Smooth muscle cell (in vitro differentiated cells): ENCODE measurements around the gene CAPN13. TPM values are rescaled to one million over a fixed set of nuclear protein-coding genes. Genes with fewer than 3 reads are reported as not detected.

ENCODE experiments used
- DNase-seq: peaks from one replicate; lab custom pipeline; 2025; ENCODE audit not compliant: unreplicated experiment; lab: John Stamatoyannopoulos, UW
- H2AFZ ChIP-seq: fragments of 200-600 bp; sonication (generic); 2 replicates; pipeline ENCODE4 v1.6.0; 2016; ENCODE audit warnings: antibody characterized with exemption, low read depth, mild to moderate bottlenecking
- H3F3A ChIP-seq: fragments of 200-600 bp; sonication (generic); 2 replicates; pipeline ENCODE4 v1.6.0; 2017; ENCODE audit warnings: antibody characterized with exemption, low read depth
- H3K27ac ChIP-seq: fragments of 200-600 bp; sonication (generic); 2 replicates; pipeline ENCODE4 v1.5.1; 2016; ENCODE audit warnings: low read depth, mild to moderate bottlenecking
- H3K27me3 ChIP-seq: fragments of 200-600 bp; sonication (generic); 2 replicates; pipeline ENCODE4 v1.6.1; 2016; ENCODE audit warnings: low read depth, mild to moderate bottlenecking
- H3K36me3 ChIP-seq: fragments of 200-600 bp; sonication (generic); 2 replicates; pipeline ENCODE4 v1.5.1; 2016; ENCODE audit warnings: low read depth
- H3K4me1 ChIP-seq: fragments of 200-600 bp; sonication (generic); 2 replicates; pipeline ENCODE4 v1.5.1; 2016; ENCODE audit warnings: low read depth
- H3K4me2 ChIP-seq: fragments of 200-600 bp; sonication (generic); 2 replicates; pipeline ENCODE4 v1.6.0; 2016; ENCODE audit warnings: mild to moderate bottlenecking
- H3K4me3 ChIP-seq: fragments of 200-600 bp; sonication (generic); 2 replicates; pipeline ENCODE4 v1.5.1; 2016; ENCODE audit warnings: mild to moderate bottlenecking
- H3K79me2 ChIP-seq: fragments of 200-600 bp; sonication (generic); 2 replicates; pipeline ENCODE4 v1.6.0; 2016; ENCODE audit warnings: low read depth, mild to moderate bottlenecking
- H3K9ac ChIP-seq: fragments of 200-600 bp; sonication (generic); 2 replicates; pipeline ENCODE4 v1.6.0; 2016; ENCODE audit warnings: low read depth
- H3K9me3 ChIP-seq: fragments of 200-600 bp; sonication (generic); replicated peaks from 2 replicates; pipeline ENCODE4 v1.5.1; 2016; ENCODE audit warnings: low read depth
- H4K20me1 ChIP-seq: fragments of 200-600 bp; sonication (generic); 2 replicates; pipeline ENCODE4 v1.6.0; 2016; ENCODE audit warnings: low read depth
- WGBS: methylation state at CpG from one replicate; pipeline ENCODE4 v1.1.7; 2016; ENCODE audit warnings: low lambda C conversion rate; 5-methylcytosine and 5-hydroxymethylcytosine counted together
- polyA plus RNA-seq: library from polyadenylated mRNA; unstranded; fragments of >200 nt; fragmentation: Nextera tagmentation; extraction: Ambion mirVana; gene quantifications from 2 replicates; pipeline ENCODE4 v1.2.1, GENCODE V29; 2016
- total RNA-seq: library from RNA; depleted of rRNA; stranded (reverse); fragments of >200 nt; gene quantifications from 2 replicates; pipeline ENCODE4 v1.2.3, GENCODE V29; 2014
- TF ChIP-seq, protein P1 (sequence below): fragments of 200-600 bp; sonication (generic); IDR thresholded peaks from 2 replicates; pipeline ENCODE4 v1.5.1; 2017; ENCODE audit warnings: borderline replicate concordance, mild to moderate bottlenecking, antibody characterized with exemption; ENCODE audit not compliant: insufficient read depth, poor library complexity, severe bottlenecking

CAPN13 gene
- total and polyA plus RNA-seq, 2 experiments from 2014 or later, result 0.04 to 0.40 TPM

DNA sequence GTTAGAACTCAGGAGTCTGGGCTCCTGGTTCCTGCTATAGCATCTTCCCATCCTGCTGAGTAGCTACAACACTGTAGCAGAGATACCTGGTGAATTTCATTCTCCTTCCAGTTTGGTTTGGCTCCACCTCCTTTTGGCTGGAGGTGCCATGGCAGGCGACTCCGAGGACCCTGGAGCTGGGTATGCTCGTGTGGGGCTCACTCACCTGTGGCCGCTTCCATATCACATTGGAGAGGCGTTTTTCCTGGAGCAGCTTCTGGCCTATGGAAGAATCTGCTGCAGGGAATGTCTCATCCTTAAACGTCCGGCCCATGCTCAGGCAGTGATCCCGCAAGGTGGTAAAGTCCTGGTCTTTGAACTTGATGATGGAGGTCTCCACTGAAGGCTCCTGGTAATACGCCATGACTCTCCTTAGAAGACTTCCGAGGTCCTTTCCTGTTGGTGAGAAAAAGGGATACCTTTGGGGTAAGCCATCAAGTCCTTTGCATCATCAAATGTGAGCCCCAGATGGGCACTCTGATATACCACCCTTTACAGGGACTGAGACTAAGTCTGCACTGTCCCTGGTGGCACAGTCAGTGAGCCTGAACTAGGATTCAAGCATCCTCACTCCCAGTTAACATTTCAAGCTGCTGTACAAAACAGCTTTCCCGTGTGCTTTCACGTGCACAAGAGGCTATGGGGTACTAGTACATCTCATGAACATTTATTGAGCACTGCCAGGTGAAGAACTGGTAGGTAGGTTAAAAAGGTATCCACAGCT is 20.1 kb downstream of the CAPN13 start:
- H4K20me1 ChIP-seq, result no peaks in the 10 kb centered on the region
- WGBS, result 84% methylated on average over 12 of the region's 12 CpGs
- no peak for DNase-seq
- TF ChIP-seq, protein P1, sequence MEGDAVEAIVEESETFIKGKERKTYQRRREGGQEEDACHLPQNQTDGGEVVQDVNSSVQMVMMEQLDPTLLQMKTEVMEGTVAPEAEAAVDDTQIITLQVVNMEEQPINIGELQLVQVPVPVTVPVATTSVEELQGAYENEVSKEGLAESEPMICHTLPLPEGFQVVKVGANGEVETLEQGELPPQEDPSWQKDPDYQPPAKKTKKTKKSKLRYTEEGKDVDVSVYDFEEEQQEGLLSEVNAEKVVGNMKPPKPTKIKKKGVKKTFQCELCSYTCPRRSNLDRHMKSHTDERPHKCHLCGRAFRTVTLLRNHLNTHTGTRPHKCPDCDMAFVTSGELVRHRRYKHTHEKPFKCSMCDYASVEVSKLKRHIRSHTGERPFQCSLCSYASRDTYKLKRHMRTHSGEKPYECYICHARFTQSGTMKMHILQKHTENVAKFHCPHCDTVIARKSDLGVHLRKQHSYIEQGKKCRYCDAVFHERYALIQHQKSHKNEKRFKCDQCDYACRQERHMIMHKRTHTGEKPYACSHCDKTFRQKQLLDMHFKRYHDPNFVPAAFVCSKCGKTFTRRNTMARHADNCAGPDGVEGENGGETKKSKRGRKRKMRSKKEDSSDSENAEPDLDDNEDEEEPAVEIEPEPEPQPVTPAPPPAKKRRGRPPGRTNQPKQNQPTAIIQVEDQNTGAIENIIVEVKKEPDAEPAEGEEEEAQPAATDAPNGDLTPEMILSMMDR, result no peak
- no peak overlapping the region for H3K27ac ChIP-seq
- H3K36me3 ChIP-seq, result no peaks in the 10 kb centered on the region
- no peaks in the 10 kb centered on the region for H3K79me2 ChIP-seq
- peaks cover 7% of the 10 kb centered on the region for H3K27me3 ChIP-seq
- no peaks in the 10 kb centered on the region for H3K9me3 ChIP-seq
- no peak overlapping the region for H3K4me3 ChIP-seq
- H3F3A ChIP-seq, result no peaks in the 10 kb centered on the region
- no peak overlapping the region for H3K4me2 ChIP-seq
- no peaks in the 10 kb centered on the region for H3K4me1 ChIP-seq
- no peak overlapping the region for H3K9ac ChIP-seq
- H2AFZ ChIP-seq, result no peak overlapping the region

DNA sequence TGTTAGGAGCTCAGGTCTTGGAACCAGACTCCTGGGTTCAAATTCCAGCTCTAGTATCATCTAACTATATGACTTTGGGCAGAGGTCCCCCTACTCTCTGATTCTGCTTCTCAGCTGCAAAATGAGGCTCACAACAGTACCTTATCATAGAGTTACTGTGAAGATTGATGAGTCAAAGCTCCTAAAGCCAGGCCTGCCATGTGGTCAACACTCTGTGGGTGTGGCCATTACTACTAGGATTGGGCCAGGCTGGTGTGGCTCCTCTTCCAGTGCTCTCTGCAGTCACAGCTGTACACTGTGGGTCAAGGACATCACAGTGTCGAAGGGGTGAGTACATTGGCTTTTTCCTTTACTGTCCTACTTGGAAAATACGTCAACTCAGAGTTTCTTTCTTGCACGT is 22.6 kb downstream of the CAPN13 start:
- 95% methylated on average over 3 of the region's 3 CpGs for WGBS
- no peaks in the 10 kb centered on the region for H3K4me1 ChIP-seq
- H3K79me2 ChIP-seq, result no peaks in the 10 kb centered on the region
- TF ChIP-seq, protein P1, result no peak
- H3K4me3 ChIP-seq, result no peak overlapping the region
- H4K20me1 ChIP-seq, result no peaks in the 10 kb centered on the region
- H3K9ac ChIP-seq, result no peak overlapping the region
- no peaks in the 10 kb centered on the region for H3K9me3 ChIP-seq
- H3K27ac ChIP-seq, result no peak overlapping the region
- no peak overlapping the region for H2AFZ ChIP-seq
- no peaks in the 10 kb centered on the region for H3K36me3 ChIP-seq
- H3K27me3 ChIP-seq, result peaks cover 7% of the 10 kb centered on the region
- H3F3A ChIP-seq, result no peaks in the 10 kb centered on the region
- no peak overlapping the region for H3K4me2 ChIP-seq
- DNase-seq, result no peak

DNA sequence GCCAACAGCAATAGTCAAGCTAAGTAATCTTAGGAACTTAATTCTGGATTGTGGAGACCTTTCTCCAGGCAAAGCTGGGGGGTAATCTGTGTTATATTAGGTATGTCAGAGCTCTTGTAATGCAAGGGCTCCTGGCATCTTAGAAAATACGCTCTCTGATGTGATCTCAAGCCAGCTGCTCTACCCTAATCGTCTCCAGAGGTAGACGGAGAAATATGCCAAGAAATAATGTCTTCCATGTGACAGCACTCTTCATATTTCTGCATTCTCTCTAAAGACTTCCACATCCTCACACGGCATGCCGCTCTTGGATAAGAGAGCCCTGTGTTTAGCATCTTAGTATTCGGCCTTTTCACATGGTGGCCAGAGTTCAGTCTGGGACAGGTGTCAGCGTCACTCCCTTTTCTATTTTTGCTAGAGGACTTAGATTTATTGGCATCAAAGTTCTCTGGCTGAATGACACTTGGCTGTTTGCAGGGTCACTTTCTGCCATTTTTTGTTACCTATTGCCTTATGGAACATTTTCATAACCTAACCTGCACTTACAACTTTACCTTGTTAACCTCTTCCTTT is 25.2 kb downstream of the CAPN13 start:
- Histone ChIP-seq H3K9ac (no peak overlapping the region), H3K27ac (no peak overlapping the region), H3K79me2 (no peaks in the 10 kb centered on the region), H4K20me1 (no peaks in the 10 kb centered on the region), H2AFZ (no peak overlapping the region), H3K27me3 (peaks cover 7% of the 10 kb centered on the region), H3K9me3 (no peaks in the 10 kb centered on the region), H3K4me2 (no peak overlapping the region), H3K4me3 (no peak overlapping the region), H3K36me3 (no peaks in the 10 kb centered on the region), H3F3A (no peaks in the 10 kb centered on the region), H3K4me1 (no peaks in the 10 kb centered on the region)
- DNase-seq, result no peak
- WGBS, result 78% methylated on average over 7 of the region's 7 CpGs
- TF ChIP-seq, protein P1, result no peak
